IMR-90 (cell line): ENCODE results near the gene SERPING1. TPM values are rescaled to one million over a fixed set of nuclear protein-coding genes. Genes with fewer than 3 reads are reported as not detected.

Experiments
- ATAC-seq: fragments of 200-7000 bp; cut with Tn5 transposase; 2 replicates; pipeline ENCODE4 v1.9.1; 2020; ENCODE audit warnings: low read depth, mild to moderate bottlenecking, moderate library complexity
- BruUV-seq: library from RNA; stranded (reverse); fragments of 400-500 nt; replicated peaks from 2 replicates; lab custom pipeline; 2021; lab: Mats Ljungman, UMichigan
- CTCF ChIA-PET: fragments of 300-600 bp; formaldehyde crosslinking; extraction: SDS; loops from one replicate; lab custom pipeline; 2021; ENCODE audit warnings: antibody characterized with exemption; lab: Yijun Ruan, JAX
- POLR2A ChIA-PET: fragments of 300-600 bp; sonication (Branson Sonifier 250); formaldehyde crosslinking; loops from one replicate; lab custom pipeline; 2022; ENCODE audit warnings: antibody characterized with exemption; ENCODE audit not compliant: unreplicated experiment; lab: Charles Lee
- DNase-seq: peaks from one replicate; pipeline ENCODE4 v3.0.0; 2013
- H2AFZ ChIP-seq: replicated peaks from 2 replicates; pipeline ENCODE3; 2013; ENCODE audit warnings: low read length, mild to moderate bottlenecking; ENCODE audit not compliant: poor library complexity
- H2AK5ac ChIP-seq: 2 replicates; pipeline ENCODE4 v1.6.1; 2013; ENCODE audit warnings: low read depth, low read length, inconsistent platforms
- H2AK9ac ChIP-seq: replicated peaks from 2 replicates; pipeline ENCODE3; 2013; ENCODE audit warnings: mild to moderate bottlenecking, low read depth, low read length, moderate library complexity; ENCODE audit not compliant: poor library complexity
- H2BK120ac ChIP-seq: 2 replicates; pipeline ENCODE4 v1.6.1; 2013; ENCODE audit warnings: low read depth, low read length, inconsistent platforms
- H2BK15ac ChIP-seq: 3 replicates; pipeline ENCODE4 v1.6.1; 2013; ENCODE audit warnings: low read depth, low read length, inconsistent platforms
- H2BK20ac ChIP-seq: 2 replicates; pipeline ENCODE4 v1.6.1; 2013; ENCODE audit warnings: low read depth, mild to moderate bottlenecking, inconsistent platforms, low read length, moderate library complexity
- H2BK5ac ChIP-seq: 2 replicates; pipeline ENCODE4 v1.6.1; 2013; ENCODE audit warnings: mild to moderate bottlenecking, low read depth, low read length, inconsistent platforms; ENCODE audit not compliant: poor library complexity, severe bottlenecking
- H3K14ac ChIP-seq: replicated peaks from 2 replicates; pipeline ENCODE4 v1.6.1; 2013; ENCODE audit warnings: low read depth, low read length, inconsistent platforms
- H3K18ac ChIP-seq: 2 replicates; pipeline ENCODE4 v1.6.1; 2013; ENCODE audit warnings: low read depth, low read length, control low read depth
- H3K23ac ChIP-seq: 2 replicates; pipeline ENCODE4 v1.6.1; 2013; ENCODE audit warnings: low read depth, low read length, inconsistent platforms
- H3K27ac ChIP-seq: 2 replicates; pipeline ENCODE4 v1.5.1; 2013; ENCODE audit warnings: mild to moderate bottlenecking, control low read depth, low read length; ENCODE audit not compliant: insufficient read depth
- H3K27me3 ChIP-seq: 2 replicates; pipeline ENCODE4 v1.6.1; 2013; ENCODE audit warnings: low read length; ENCODE audit not compliant: control insufficient read depth, insufficient read depth
- H3K36me3 ChIP-seq: 2 replicates; pipeline ENCODE4 v1.6.1; 2013; ENCODE audit warnings: low read length, mixed read lengths; ENCODE audit not compliant: control insufficient read depth, insufficient read depth
- H3K4ac ChIP-seq: 2 replicates; pipeline ENCODE4 v1.6.1; 2013; ENCODE audit warnings: low read depth, low read length, inconsistent platforms
- H3K4me1 ChIP-seq: 2 replicates; pipeline ENCODE4 v1.6.1; 2013; ENCODE audit warnings: low read length, mixed read lengths; ENCODE audit not compliant: control insufficient read depth, insufficient read depth
- H3K4me2 ChIP-seq: 2 replicates; pipeline ENCODE4 v1.6.1; 2013; ENCODE audit warnings: low read depth, mild to moderate bottlenecking, control low read depth, low read length, moderate library complexity
- H3K4me3 ChIP-seq: 2 replicates; pipeline ENCODE4 v1.5.1; 2013; ENCODE audit warnings: low read depth, mild to moderate bottlenecking, control low read depth, low read length, moderate library complexity; ENCODE audit not compliant: insufficient read depth
- H3K56ac ChIP-seq: 2 replicates; pipeline ENCODE4 v1.6.1; 2013; ENCODE audit warnings: low read length, inconsistent platforms; ENCODE audit not compliant: insufficient read depth; ENCODE audit errors: extremely low read depth
- H3K79me1 ChIP-seq, 2 experiments: 2 replicates each; pipeline ENCODE4 v1.6.1; 2013; ENCODE audit warnings: low read length in 2 of 2, inconsistent platforms in 1 of 2, low read depth in 1 of 2
- H3K9ac ChIP-seq: 2 replicates; pipeline ENCODE4 v1.6.1; 2013; ENCODE audit warnings: low read depth, low read length, control low read depth
- H3K9me1 ChIP-seq: 2 replicates; pipeline ENCODE4 v1.6.1; 2013; ENCODE audit warnings: low read length, inconsistent platforms; ENCODE audit not compliant: insufficient read depth
- H3K9me3 ChIP-seq: 2 replicates; pipeline ENCODE4 v1.6.1; 2013; ENCODE audit warnings: low read length; ENCODE audit not compliant: control insufficient read depth, insufficient read depth
- H4K20me1 ChIP-seq: 2 replicates; pipeline ENCODE4 v1.6.1; 2013; ENCODE audit warnings: low read length, inconsistent platforms; ENCODE audit not compliant: insufficient read depth
- H4K5ac ChIP-seq: 2 replicates; pipeline ENCODE4 v1.6.1; 2013; ENCODE audit warnings: mild to moderate bottlenecking, low read depth, low read length, control low read depth
- H4K8ac ChIP-seq, 2 experiments: 2 replicates each; pipeline ENCODE4 v1.6.1; 2013; ENCODE audit warnings: low read depth in 2 of 2, low read length in 2 of 2, control low read depth in 1 of 2, inconsistent platforms in 1 of 2
- H4K91ac ChIP-seq: 2 replicates; pipeline ENCODE4 v1.6.1; 2013; ENCODE audit warnings: low read depth, low read length, inconsistent platforms; ENCODE audit not compliant: insufficient read depth
- BHLHE40 ChIP-seq: fragments of 150-350 bp; IDR thresholded peaks from 2 replicates; pipeline ENCODE4 v1.6.1; 2016; ENCODE audit warnings: mild to moderate bottlenecking, low read depth, low read length
- CEBPB ChIP-seq: IDR thresholded peaks from 2 replicates; pipeline ENCODE4 v1.6.1; 2012; ENCODE audit warnings: low read depth, low read length, improper control_type of control experiment
- CHD1 ChIP-seq: IDR thresholded peaks from 2 replicates; pipeline ENCODE4 v1.6.1; 2012; ENCODE audit warnings: low read depth, low read length, improper control_type of control experiment
- MAFK ChIP-seq: IDR thresholded peaks from 2 replicates; pipeline ENCODE4 v1.6.1; 2012; ENCODE audit warnings: low read depth, low read length, improper control_type of control experiment
- MAZ ChIP-seq: IDR thresholded peaks from 2 replicates; pipeline ENCODE4 v1.6.1; 2012; ENCODE audit warnings: low read depth, mild to moderate bottlenecking, low read length, improper control_type of control experiment, moderate library complexity, borderline replicate concordance
- MXI1 ChIP-seq: IDR thresholded peaks from 2 replicates; pipeline ENCODE4 v1.6.1; 2012; ENCODE audit warnings: low read depth, mild to moderate bottlenecking, low read length, moderate library complexity, borderline replicate concordance
- NFE2L2 ChIP-seq: fragments of 150-350 bp; IDR thresholded peaks from 2 replicates; pipeline ENCODE4 v1.6.1; 2016; ENCODE audit warnings: low read depth, mild to moderate bottlenecking, low read length
- POLR2A ChIP-seq: IDR thresholded peaks from 2 replicates; pipeline ENCODE4 v1.6.1; 2012; ENCODE audit warnings: mild to moderate bottlenecking, low read depth, low read length
- RCOR1 ChIP-seq: IDR thresholded peaks from 2 replicates; pipeline ENCODE4 v1.6.1; 2012; ENCODE audit warnings: mild to moderate bottlenecking, low read length, improper control_type of control experiment; ENCODE audit not compliant: insufficient replicate concordance
- SMC3 ChIP-seq: fragments of 150-350 bp; IDR thresholded peaks from 2 replicates; pipeline ENCODE4 v1.6.1; 2016; ENCODE audit warnings: low read depth, mild to moderate bottlenecking, antibody characterized with exemption, low read length, moderate library complexity
- WGBS, 2 experiments: methylation state at CpG; one replicate each; pipeline versions ENCODE4 v1.1.5 to v1.1.7; 2013; ENCODE audit warnings: missing lambda C conversion rate in 2 of 2; ENCODE audit not compliant: insufficient read length in 1 of 2; ENCODE audit errors: extremely low coverage in 2 of 2; 5-methylcytosine and 5-hydroxymethylcytosine counted together
- dilution Hi-C: fragments of 300-500 bp; cut with HindIII; formaldehyde crosslinking; loops from one replicate; pipeline ENCODE4 v1.14.3; 2018; ENCODE audit warnings: low sequenced_read_pairs; ENCODE audit not compliant: unreplicated experiment
- in situ Hi-C: fragments of 300-500 bp; cut with MboI; formaldehyde crosslinking; loops from 3 replicates; pipeline ENCODE4 v1.14.3; 2019; ENCODE audit warnings: low sequenced_read_pairs, inconsistent platforms, mixed read lengths
- intact Hi-C: fragments of 100-400 bp; cut with micrococcal nuclease; formaldehyde crosslinking; loops from 2 replicates; pipeline ENCODE4 v1.10.0; 2022
- polyA plus RNA-seq, 3 experiments: library from polyadenylated mRNA; depleted of rRNA; stranded (reverse); fragments of >200 nt; gene quantifications; 2 replicates each; pipeline ENCODE4 v1.2.3, GENCODE V29; 2012; ENCODE audit warnings: low replicate concordance in 1 of 3
- total RNA-seq: library from RNA; depleted of rRNA; stranded (reverse); fragments of >200 nt; gene quantifications from 2 replicates; pipeline ENCODE4 v1.2.3, GENCODE V29; 2012
- TF ChIP-seq, protein P1 (sequence below): conservative IDR thresholded peaks from 2 replicates; pipeline ENCODE4 v1.5.1; 2012; ENCODE audit warnings: mild to moderate bottlenecking, low read depth, low read length, improper control_type of control experiment
- TF ChIP-seq, protein P2 (sequence below): fragments of 150-350 bp; IDR thresholded peaks from 2 replicates; pipeline ENCODE4 v1.6.1; 2017; ENCODE audit warnings: mild to moderate bottlenecking, antibody characterized with exemption, low read length, low read depth

Gene SERPING1
- total and polyA plus RNA-seq, 2 of the 4 experiments (the other 2 are of a cell fraction): 2.0 to 30.7 TPM

DNA sequence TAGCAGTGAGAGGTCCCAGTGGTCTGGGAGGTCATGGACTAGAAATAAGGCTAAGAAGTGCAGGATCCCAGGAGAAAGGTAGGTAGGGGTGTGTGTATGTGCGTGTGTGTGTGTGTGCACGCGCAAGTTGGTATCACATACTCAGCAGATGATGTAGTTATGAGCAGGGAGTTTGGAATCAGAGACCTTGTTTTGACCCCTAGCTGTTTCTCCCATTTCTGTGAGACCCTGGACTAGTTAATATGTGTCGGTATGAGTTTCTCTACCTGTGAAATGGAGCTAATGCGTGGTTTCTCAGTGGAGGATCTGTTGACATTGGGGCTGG is 1.3 kb downstream of the SERPING1 start (continued):
- no peak for TF ChIP-seq CEBPB
- TF ChIP-seq NFE2L2: no peak

DNA sequence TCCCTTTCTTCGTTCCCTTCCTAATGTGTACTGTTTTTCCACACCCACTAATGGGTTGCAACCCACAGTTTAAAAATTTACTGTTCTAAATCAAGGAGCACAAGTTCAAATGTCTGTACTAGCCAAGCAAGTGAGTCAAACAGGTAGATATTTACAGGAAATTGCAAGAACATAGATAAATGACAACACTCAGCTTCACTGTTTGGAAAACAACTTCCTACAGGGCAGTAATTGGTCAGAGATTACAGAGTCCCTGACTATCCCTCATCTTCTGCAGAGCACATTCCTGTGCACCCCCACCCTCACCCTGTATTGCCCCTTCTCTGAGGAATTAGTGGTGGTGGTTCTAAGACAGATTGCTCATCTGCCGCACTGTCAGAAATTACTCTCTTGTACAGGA is 1.9 kb downstream of the SERPING1 start:
- POLR2A ChIA-PET: interaction anchor here (0.5 kb wide), 1 partner anchor 977 kb away, joined by 3 read pairs; no protein-coding TSS in a partner anchor
- TF ChIP-seq MAZ: no peak
- TF ChIP-seq CHD1: no peak
- no peak for TF ChIP-seq POLR2A
- TF ChIP-seq, protein P1, sequence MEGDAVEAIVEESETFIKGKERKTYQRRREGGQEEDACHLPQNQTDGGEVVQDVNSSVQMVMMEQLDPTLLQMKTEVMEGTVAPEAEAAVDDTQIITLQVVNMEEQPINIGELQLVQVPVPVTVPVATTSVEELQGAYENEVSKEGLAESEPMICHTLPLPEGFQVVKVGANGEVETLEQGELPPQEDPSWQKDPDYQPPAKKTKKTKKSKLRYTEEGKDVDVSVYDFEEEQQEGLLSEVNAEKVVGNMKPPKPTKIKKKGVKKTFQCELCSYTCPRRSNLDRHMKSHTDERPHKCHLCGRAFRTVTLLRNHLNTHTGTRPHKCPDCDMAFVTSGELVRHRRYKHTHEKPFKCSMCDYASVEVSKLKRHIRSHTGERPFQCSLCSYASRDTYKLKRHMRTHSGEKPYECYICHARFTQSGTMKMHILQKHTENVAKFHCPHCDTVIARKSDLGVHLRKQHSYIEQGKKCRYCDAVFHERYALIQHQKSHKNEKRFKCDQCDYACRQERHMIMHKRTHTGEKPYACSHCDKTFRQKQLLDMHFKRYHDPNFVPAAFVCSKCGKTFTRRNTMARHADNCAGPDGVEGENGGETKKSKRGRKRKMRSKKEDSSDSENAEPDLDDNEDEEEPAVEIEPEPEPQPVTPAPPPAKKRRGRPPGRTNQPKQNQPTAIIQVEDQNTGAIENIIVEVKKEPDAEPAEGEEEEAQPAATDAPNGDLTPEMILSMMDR: no peak
- TF ChIP-seq, protein P2, sequence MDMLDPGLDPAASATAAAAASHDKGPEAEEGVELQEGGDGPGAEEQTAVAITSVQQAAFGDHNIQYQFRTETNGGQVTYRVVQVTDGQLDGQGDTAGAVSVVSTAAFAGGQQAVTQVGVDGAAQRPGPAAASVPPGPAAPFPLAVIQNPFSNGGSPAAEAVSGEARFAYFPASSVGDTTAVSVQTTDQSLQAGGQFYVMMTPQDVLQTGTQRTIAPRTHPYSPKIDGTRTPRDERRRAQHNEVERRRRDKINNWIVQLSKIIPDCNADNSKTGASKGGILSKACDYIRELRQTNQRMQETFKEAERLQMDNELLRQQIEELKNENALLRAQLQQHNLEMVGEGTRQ: no peak
- no peak for TF ChIP-seq MAFK
- no peak for TF ChIP-seq RCOR1
- no peak for TF ChIP-seq MXI1
- no peak for TF ChIP-seq BHLHE40
- no peak for TF ChIP-seq SMC3
- BruUV-seq: no TSS peak
- Histone ChIP-seq H2AFZ (no peak overlapping the region), H2BK15ac (no peak overlapping the region), H3K23ac (no peak overlapping the region), H3K27ac (no peak overlapping the region), H3K4me3 (peak overlapping the region; percentile 57), H3K27me3 (peaks cover 10% of the 10 kb centered on the region; the same call in 1 of the 2 replicates), H3K9ac (no peak overlapping the region), H4K91ac (no peak overlapping the region), H3K79me1 (no peaks in the 10 kb centered on the region; a peak in 1 of 4 replicates), H3K4me2 (peak overlapping the region; percentile 79), H3K9me1 (no peaks in the 10 kb centered on the region), H3K36me3 (peaks cover 2% of the 10 kb centered on the region), H3K56ac (no peak overlapping the region), H3K18ac (no peak overlapping the region), H3K4me1 (peaks cover 5% of the 10 kb centered on the region; the same call in 1 of the 2 replicates), H3K4ac (no peak overlapping the region), H4K5ac (no peak overlapping the region), H3K9me3 (no peaks in the 10 kb centered on the region), H2AK9ac (no peak overlapping the region), H4K20me1 (no peaks in the 10 kb centered on the region; the same call in 1 of the 2 replicates), H2BK5ac (no peak overlapping the region), H2BK120ac (no peak overlapping the region), H4K8ac (no peak overlapping the region), H2AK5ac (no peak overlapping the region), H3K14ac (no peak overlapping the region), H2BK20ac (no peak overlapping the region)
- dilution Hi-C loops: no loop called here
- ATAC-seq: no peak
- intact Hi-C loops: no loop called here
- in situ Hi-C loops: no loop called here
- no peak for DNase-seq
- CTCF ChIA-PET: no interaction called here
- 40% methylated on average over 1 of the region's 2 CpGs; no CpG with 5 or more reads in 1 of the 2 experiments for WGBS, 2 experiments
